BLaER1 (cell line): Measurements from ENCODE around the gene OR5K3.
"Not testable (repeated sequence)": the region's sequence is repeated elsewhere in the genome, so short reads cannot be mapped to it uniquely, and the experiment has no call there.

Experiments used
- H3K27ac ChIP-seq: shearing (Covaris generic); formaldehyde crosslinking; 2 replicates; pipeline ENCODE4 v1.8.1; 2022
- H3K27me3 ChIP-seq: shearing (Covaris generic); formaldehyde crosslinking; 2 replicates; pipeline ENCODE4 v1.8.1; 2022
- H3K36me3 ChIP-seq: shearing (Covaris generic); formaldehyde crosslinking; 2 replicates; pipeline ENCODE4 v1.8.1; 2022
- H3K4me1 ChIP-seq: shearing (Covaris generic); formaldehyde crosslinking; 2 replicates; pipeline ENCODE4 v1.8.1; 2022
- H3K4me2 ChIP-seq: shearing (Covaris generic); formaldehyde crosslinking; 2 replicates; pipeline ENCODE4 v1.8.1; 2022
- H3K4me3 ChIP-seq: shearing (Covaris generic); formaldehyde crosslinking; 2 replicates; pipeline ENCODE4 v1.8.1; 2022
- H3K9ac ChIP-seq: shearing (Covaris generic); formaldehyde crosslinking; 2 replicates; pipeline ENCODE4 v1.8.1; 2022
- H3K9me3 ChIP-seq: shearing (Covaris generic); formaldehyde crosslinking; 2 replicates; pipeline ENCODE4 v1.8.1; 2022
- H4K20me1 ChIP-seq: shearing (Covaris generic); formaldehyde crosslinking; 2 replicates; pipeline ENCODE4 v1.8.1; 2022
- Cebpa-rat ChIP-seq: shearing (Covaris generic); IDR thresholded peaks from 2 replicates; pipeline ENCODE4 v1.8.1; 2022

Gene OR5K3

DNA sequence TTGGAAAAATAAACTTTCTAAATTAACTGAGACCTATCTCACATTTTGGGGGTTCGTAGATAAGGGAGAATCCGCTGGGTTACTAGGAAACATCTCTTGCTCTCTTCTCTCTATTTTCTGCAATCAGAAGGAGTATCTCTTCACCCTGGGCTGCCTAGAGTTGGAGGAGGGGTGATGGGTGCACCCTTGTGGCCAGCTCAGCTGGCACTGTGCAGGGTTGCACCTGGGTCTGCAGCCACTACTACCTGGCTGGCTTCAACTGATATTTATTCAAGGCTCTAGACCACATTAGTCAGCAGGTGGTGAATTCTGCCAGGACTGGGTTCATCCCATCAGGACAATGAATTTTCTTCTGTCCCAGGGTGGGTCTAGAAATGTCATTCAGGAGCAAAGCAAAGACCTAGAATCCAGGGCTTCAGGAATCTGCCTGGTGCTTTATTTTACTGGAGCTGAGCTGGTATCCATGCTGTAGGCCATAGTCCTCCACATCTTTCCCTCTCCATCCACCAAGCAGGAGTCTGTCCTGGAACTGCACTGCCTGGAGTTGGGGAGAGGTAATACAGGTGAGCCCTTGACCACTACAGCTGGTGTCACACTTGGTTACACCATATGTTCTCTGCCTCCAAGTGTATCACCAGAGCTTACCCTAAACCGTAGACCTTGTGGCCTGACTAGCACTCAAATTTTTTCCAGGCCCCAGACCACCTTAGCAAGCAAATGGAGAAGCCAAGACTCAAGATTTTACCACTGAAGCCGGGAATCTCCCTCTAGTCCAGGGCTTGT, 22.8 kb upstream of the OR5K3 start:
- H3K27ac ChIP-seq, result no peak overlapping the region
- TF ChIP-seq Cebpa-rat, result no peak
- no peaks in the 10 kb centered on the region for H3K9me3 ChIP-seq
- no peak overlapping the region for H3K4me3 ChIP-seq
- no peaks in the 10 kb centered on the region for H3K27me3 ChIP-seq
- H3K4me2 ChIP-seq, result no peak overlapping the region
- H3K9ac ChIP-seq, result no peak overlapping the region
- H3K36me3 ChIP-seq, result no peaks in the 10 kb centered on the region
- H4K20me1 ChIP-seq, result no peaks in the 10 kb centered on the region
- H3K4me1 ChIP-seq, result no peaks in the 10 kb centered on the region

DNA sequence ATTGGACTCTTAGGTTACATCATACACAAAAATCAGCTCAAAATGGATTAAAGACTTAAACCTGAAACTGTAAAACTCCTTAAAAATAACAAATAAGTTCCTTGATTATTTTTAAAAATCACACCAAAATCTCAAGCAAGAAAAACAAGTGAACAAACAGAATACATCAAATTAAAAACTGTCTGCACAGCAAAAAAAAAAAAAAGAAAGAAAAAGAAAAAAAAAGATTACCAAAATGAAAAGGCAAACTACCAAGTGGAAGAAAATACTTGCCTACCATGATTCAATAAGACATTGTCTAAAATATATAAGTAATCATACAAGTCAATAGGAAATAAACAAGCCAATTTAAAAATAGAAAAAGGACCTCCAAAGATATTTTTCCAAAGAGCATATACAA, 19.3 kb upstream of the OR5K3 start:
- Histone ChIP-seq H3K4me1 (no peaks in the 10 kb centered on the region), H3K9ac (no peak overlapping the region), H4K20me1 (no peaks in the 10 kb centered on the region), H3K4me3 (no peak overlapping the region), H3K27me3 (no peaks in the 10 kb centered on the region), H3K9me3 (no peaks in the 10 kb centered on the region), H3K36me3 (no peaks in the 10 kb centered on the region), H3K4me2 (no peak overlapping the region), H3K27ac (no peak overlapping the region)
- TF ChIP-seq Cebpa-rat, result no peak

DNA sequence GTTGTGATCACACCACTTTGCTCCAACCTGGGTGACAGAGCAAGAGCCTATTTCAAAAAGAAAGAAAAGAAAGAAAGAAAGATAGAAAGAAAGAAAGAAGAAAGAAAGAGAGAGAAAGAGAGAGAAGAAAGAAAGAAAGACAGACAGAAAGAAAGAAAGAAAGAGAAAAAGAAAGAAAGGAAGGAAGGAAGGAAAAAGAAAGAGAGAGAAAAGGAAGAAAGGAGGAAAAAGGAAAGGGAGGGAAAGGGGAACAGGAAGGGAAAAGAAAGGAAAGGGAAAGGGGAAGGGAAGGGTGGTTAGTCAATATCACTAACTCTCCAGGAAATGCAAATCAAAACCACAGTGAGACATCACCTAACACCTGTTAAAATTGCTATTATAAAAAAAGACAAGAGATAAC, 18.6 kb upstream of the OR5K3 start:
- Histone ChIP-seq H4K20me1 (no peaks in the 10 kb centered on the region), H3K4me1 (no peaks in the 10 kb centered on the region), H3K4me3 (no peak overlapping the region), H3K9ac (no peak overlapping the region), H3K27me3 (no peaks in the 10 kb centered on the region), H3K36me3 (no peaks in the 10 kb centered on the region), H3K27ac (no peak overlapping the region), H3K4me2 (no peak overlapping the region), H3K9me3 (no peaks in the 10 kb centered on the region)
- no peak for TF ChIP-seq Cebpa-rat

DNA sequence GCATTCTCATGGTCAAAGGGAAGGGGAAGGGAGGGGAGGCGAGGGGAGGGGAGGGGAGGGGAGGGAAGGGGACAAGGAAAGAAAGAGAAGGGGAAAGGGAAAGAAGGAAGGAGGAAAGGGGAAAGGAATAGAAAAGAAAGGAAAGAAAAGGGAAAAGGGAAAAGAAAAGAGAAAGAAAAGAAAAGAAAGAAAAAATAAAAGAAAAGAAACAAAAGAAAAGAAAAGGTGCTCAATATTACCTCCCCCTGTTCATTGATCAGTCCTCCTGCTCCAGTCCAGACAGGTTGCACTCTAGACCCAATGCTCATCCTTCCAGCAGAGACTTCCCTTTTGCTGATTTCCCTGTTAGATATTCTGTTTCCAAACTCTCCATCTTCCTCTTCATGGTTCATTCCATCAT, 18.0 kb upstream of the OR5K3 start:
- no peaks in the 10 kb centered on the region for H3K4me1 ChIP-seq
- TF ChIP-seq Cebpa-rat, result no peak
- no peaks in the 10 kb centered on the region for H4K20me1 ChIP-seq
- no peaks in the 10 kb centered on the region for H3K9me3 ChIP-seq
- H3K9ac ChIP-seq, result no peak overlapping the region
- no peak overlapping the region for H3K4me2 ChIP-seq
- H3K4me3 ChIP-seq, result no peak overlapping the region
- no peaks in the 10 kb centered on the region for H3K27me3 ChIP-seq
- H3K27ac ChIP-seq, result no peak overlapping the region
- no peaks in the 10 kb centered on the region for H3K36me3 ChIP-seq

- no peak overlapping the region for H3K4me3 ChIP-seq
- TF ChIP-seq Cebpa-rat, result no peak
- no peaks in the 10 kb centered on the region for H3K36me3 ChIP-seq
- no peaks in the 10 kb centered on the region for H3K9me3 ChIP-seq
- H4K20me1 ChIP-seq, result no peaks in the 10 kb centered on the region
- H3K4me2 ChIP-seq, result no peak overlapping the region
- H3K4me1 ChIP-seq, result no peaks in the 10 kb centered on the region
- no peak overlapping the region for H3K9ac ChIP-seq
- no peak overlapping the region for H3K27ac ChIP-seq
- no peaks in the 10 kb centered on the region for H3K27me3 ChIP-seq
Measured at GRCh38 chr3:98376631-98377030, 13.8 kb upstream of the OR5K3 start.

DNA sequence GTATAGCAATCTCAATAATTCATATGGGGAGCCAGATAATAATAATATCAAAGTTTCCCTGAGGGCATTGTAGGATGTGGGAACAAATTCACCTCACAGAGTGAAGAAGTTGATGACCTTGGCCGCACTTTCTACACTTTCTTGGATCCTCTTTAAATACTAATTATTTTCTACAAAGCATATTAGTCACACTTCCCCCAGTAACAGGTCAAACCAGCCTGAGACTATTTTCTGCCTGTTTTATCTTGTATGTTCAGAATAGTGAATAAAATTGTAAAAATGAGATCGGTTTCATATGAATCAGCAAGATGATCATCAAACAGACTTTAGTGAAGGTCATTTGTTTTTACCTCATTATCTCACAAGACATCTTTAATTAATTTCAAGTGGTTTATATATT, 2.3 kb upstream of the OR5K3 start:
- Histone ChIP-seq H3K27ac (no peak overlapping the region), H3K9ac (no peak overlapping the region), H3K9me3 (no peaks in the 10 kb centered on the region), H3K4me1 (no peaks in the 10 kb centered on the region), H3K36me3 (no peaks in the 10 kb centered on the region), H3K27me3 (no peaks in the 10 kb centered on the region), H3K4me3 (no peak overlapping the region), H3K4me2 (no peak overlapping the region), H4K20me1 (no peaks in the 10 kb centered on the region)
- TF ChIP-seq Cebpa-rat, result no peak

DNA sequence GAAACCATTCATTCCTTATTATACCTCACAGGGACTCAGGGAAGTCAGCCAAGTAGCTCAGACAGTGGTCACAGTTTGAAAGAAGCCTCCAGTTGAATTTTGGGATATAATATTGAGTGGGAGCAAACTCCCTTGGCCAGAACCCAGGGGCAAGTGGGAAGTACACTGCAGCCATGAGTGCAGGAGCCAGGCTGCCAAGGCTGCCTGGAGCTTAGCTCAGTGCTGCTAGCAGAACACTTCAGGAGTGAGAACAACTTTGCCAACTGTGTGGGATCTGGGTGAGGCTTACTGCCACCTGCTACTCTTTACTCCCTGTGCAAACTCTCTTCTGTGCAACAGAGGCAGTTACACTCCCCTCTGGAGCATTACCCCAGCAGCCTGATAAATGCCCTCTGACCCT, 4.6 kb downstream of the OR5K3 start:
- Histone ChIP-seq H3K4me1 (peaks cover 5% of the 10 kb centered on the region), H3K27me3 (no peaks in the 10 kb centered on the region), H3K4me3 (no peak overlapping the region), H3K9ac (no peak overlapping the region), H3K4me2 (no peak overlapping the region), H3K36me3 (no peaks in the 10 kb centered on the region), H4K20me1 (no peaks in the 10 kb centered on the region), H3K9me3 (no peaks in the 10 kb centered on the region; the same call in 1 of the 2 replicates), H3K27ac (no peak overlapping the region)
- TF ChIP-seq Cebpa-rat, result no peak

GRCh38 chr3:98396482-98396881, 6.0 kb downstream of the OR5K3 start:
- not testable (repeated sequence) for H3K4me3 ChIP-seq, H3K4me1 ChIP-seq, H3K9me3 ChIP-seq, H4K20me1 ChIP-seq, H3K36me3 ChIP-seq, H3K27me3 ChIP-seq, H3K9ac ChIP-seq, H3K27ac ChIP-seq
- peak overlapping the region; percentile 30; the same call in 1 of the 2 replicates for H3K4me2 ChIP-seq

DNA sequence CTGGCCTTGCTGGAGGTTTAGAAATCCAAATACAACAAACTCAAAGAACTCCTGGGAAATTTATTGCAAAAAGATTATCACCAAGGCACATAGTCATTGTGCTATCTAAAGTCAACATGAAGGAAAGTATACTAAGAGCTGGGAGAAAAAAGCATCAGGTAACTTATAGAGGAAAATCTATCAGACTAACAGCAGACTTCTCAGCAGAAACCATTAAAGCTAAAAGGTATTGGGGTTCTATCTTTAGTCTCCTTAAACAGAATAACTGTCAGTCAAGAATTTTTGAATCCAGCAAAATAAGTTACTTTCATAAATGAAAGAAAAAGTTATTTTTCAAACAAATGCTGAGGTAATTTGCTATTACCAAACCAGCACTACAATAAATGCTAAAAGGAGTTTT, 8.0 kb downstream of the OR5K3 start:
- Histone ChIP-seq H3K27ac (no peak overlapping the region), H4K20me1 (no peaks in the 10 kb centered on the region), H3K9ac (no peak overlapping the region), H3K9me3 (peaks cover 17% of the 10 kb centered on the region), H3K4me3 (no peak overlapping the region), H3K27me3 (no peaks in the 10 kb centered on the region), H3K4me2 (no peak overlapping the region), H3K4me1 (peaks cover 5% of the 10 kb centered on the region), H3K36me3 (no peaks in the 10 kb centered on the region)
- TF ChIP-seq Cebpa-rat, result no peak

GRCh38 chr3:98402507-98402906, 12.0 kb downstream of the OR5K3 start:
- TF ChIP-seq Cebpa-rat, result no peak
- H3K27ac ChIP-seq, result no peak overlapping the region
- no peak overlapping the region for H3K9ac ChIP-seq
- H3K4me1 ChIP-seq, result no peaks in the 10 kb centered on the region
- no peaks in the 10 kb centered on the region for H3K27me3 ChIP-seq
- H3K4me3 ChIP-seq, result no peak overlapping the region
- H3K36me3 ChIP-seq, result no peaks in the 10 kb centered on the region
- no peak overlapping the region for H3K4me2 ChIP-seq
- H3K9me3 ChIP-seq, result peaks cover 38% of the 10 kb centered on the region
- H4K20me1 ChIP-seq, result no peaks in the 10 kb centered on the region

DNA sequence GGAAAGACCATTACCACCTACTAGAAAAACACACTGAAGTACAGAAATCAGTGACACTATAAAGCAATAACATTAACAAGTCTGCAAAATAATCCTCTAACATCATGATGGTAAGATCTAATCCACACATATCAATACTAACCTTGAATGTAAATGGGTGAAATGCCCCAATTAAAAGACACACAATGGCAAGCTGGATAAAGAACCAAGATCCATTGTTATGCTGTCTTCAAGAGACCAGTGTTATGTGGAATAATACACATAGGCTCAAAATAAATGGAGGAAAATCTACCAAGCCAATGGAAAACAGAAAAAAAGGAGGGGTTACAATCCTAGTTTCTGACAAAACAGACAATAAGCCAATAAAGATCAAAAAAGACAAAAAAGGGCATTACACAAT, 13.5 kb downstream of the OR5K3 start:
- no peak for TF ChIP-seq Cebpa-rat
- H3K4me3 ChIP-seq, result no peak overlapping the region
- H3K27ac ChIP-seq, result no peak overlapping the region
- no peaks in the 10 kb centered on the region for H3K27me3 ChIP-seq
- no peaks in the 10 kb centered on the region for H4K20me1 ChIP-seq
- H3K9me3 ChIP-seq, result peaks cover 38% of the 10 kb centered on the region
- H3K4me1 ChIP-seq, result no peaks in the 10 kb centered on the region
- H3K4me2 ChIP-seq, result no peak overlapping the region
- no peak overlapping the region for H3K9ac ChIP-seq
- no peaks in the 10 kb centered on the region for H3K36me3 ChIP-seq
